ENCODE data around the gene UGT1A7.

GRCh38 chr2:233706720-233707119 is 25.0 kb downstream of the UGT1A7 start:
- TF ChIP-seq CTCF (IDR thresholded peaks at IDR 0.05) (no peak), POLR2A (IDR thresholded peaks at IDR 0.05) (no peak)

Data from testis (tissue), 2 donors.